ENCODE measurements around the gene LNX1.

GRCh38 chr4:53500546-53500945 is 90.7 kb downstream of the LNX1 start:
- TF ChIP-seq MAX (IDR thresholded peaks at IDR 0.05) (no peak), SIN3A (IDR thresholded peaks at IDR 0.05; ENCODE audit: low read depth) (no peak)

All from HCT116 (cell line).